Amygdala (tissue), 56 donors: ENCODE results near the gene CYBB.

Experiments used
- DNase-seq, 56 donors: peaks; one replicate each; lab custom pipeline; 2025; lab: John Stamatoyannopoulos, UW

The CYBB gene

DNA sequence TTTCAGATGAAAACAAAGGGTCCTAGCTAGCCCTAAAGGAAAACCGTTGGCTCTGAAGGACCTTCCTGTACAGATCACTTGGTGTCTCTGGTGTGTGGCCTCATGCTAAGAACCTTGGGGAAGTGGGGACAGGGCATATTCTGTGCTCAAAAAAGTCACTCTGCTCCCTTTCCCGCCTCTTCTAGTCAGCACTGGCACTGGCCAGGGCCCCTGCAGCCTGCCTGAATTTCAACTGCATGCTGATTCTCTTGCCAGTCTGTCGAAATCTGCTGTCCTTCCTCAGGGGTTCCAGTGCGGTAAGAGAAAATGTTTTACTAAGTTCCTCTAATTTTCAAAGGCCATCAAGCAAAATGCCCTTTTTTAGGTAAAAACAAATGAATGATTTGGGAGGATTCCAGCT, 3.4 kb downstream of the CYBB start:
- DNase-seq, result peak in 3 of 56 donors; percentile 0 to 2 (median 0)

- DNase-seq, result no peak
Measured at GRCh38 chrX:37785569-37785968, 5.7 kb downstream of the CYBB start.

DNA sequence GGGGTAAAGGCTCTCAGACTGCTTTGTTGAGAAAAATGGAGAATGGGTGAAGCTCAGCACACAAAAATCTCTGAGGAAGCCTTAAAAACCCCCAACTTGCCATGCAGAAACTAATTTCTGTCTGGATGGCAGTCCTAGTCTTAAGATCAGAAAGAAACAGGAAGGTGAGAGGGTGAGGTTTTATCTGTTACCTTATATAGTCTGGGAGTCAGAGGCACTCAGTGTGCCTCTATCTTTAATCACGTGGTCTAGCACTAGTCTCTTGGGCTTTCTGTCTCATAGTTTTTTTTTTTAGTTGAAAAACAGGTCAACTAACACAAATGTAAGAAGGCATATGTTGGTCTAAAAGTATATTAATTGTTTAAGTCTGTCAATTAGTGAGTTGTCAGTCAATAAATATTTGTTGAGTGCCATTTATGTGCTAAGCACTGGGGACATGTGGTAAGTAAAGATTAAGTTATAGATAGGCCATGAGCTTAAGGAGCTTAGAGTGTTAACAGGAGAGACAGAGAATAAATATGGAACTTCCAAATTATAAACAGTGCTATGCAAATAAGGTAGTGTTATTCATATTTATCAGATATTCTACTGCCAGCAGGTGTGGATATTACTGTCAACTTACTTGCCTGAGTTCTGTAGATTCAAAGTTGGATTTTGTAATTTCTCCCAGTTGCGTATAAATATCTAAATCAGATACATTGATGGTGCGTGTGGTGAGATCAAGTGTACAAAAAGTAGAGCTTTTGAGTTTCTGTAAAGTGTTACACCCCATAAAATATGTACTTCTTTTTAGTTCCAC, 7.0 kb downstream of the CYBB start:
- DNase-seq, result no peak

GRCh38 chrX:37787423-37787869, 7.6 kb downstream of the CYBB start:
- peak in 1 of 56 donors; percentile 0 for DNase-seq

DNA sequence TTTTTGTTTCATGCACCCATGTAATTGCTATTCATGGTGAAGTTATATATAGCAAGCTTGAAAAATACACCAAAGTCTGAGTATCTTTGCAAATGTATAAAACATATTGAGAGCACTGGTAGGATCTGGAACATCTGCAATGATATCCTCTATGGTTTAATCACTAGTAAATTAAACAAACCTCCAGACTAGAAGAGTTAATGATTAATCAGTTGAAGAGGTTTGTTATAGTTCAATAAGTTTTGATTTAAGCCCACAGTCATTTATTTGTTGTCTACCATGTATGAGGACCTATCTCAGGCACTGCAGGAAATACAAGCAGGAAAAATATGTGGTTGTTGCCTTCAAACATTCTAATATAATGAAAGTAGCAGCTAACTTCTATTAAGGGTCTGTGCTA, 16.5 kb downstream of the CYBB start:
- no peak for DNase-seq

GRCh38 chrX:37796805-37797204, 16.9 kb downstream of the CYBB start:
- peak in 17 of 56 donors; percentile 0 to 41 (median 3) for DNase-seq

DNA sequence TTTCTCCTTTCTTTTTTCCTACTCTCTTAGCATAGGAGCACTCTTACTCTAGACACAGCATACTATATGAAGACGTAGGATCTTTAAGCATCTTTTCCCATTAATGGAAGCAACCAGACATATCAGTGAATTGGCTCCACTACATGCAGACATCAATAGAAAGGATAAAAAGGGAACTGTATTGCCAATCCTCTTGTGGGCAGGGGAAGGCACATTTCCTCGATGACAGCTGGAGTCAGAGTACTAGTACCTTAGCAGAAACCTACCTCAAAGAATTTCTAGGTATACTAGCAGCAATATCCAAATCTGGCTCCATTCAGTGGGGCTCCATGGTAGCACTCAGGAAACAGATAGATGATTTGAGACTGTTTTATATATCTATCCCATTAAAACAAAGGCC, 20.1 kb downstream of the CYBB start:
- DNase-seq, result no peak

DNA sequence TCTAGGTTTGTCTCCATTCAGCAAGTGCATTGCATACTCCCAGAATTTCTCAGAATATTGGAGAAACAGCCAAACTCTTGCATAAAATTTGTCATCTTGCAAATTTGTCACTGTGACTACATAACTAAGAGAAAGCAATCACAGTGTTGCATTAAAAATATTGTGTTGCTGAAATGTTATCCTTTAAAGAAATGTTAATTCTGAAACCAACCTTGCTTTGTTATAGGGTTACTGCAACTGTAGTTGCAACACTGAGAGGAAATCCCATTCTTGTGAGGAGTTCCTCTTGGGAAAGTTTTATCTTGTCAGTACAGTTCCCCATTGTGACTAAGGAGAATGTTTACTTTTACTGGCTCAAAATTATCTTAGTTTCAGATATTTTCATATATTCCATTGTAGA, 20.9 kb downstream of the CYBB start:
- no peak for DNase-seq

GRCh38 chrX:37802028-37802427, 22.2 kb downstream of the CYBB start:
- no peak for DNase-seq

- DNase-seq, result no peak
Measured at GRCh38 chrX:37803057-37803456, 23.2 kb downstream of the CYBB start.

DNA sequence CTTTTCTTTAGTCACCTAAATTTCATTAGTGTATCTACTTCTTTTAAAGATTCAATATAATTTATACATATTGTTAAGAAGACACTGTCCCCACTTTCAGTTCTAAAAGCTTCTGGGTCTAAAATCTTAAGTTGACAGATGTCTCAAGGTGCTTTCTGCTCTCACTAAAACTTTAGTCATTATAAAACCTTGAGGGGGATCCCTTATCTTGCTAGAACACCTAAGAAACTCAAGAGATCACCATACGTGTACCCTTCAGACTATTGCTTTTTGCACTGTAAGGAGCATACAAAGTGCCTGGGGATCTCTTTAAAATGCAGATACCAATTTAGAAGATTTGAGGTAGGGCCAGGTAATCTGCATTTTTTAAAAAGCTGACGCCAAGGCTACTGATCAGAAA, 30.1 kb downstream of the CYBB start:
- no peak for DNase-seq

DNA sequence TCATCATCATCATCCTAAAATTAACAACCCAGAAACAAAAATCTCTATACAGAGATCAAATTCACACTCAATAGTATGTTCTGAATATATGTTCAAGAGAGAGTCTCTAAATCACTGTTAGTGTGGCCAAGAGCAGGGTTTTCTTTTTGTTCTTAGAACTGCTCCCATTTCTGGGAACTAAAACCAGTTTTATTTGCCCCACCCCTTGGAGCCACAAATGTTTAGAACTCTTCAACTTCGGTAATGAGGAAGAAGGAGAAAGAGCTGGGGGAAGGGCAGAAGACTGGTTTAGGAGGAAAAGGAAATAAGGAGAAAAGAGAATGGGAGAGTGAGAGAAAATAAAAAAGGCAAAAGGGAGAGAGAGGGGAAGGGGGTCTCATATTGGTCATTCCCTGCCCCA, 32.3 kb downstream of the CYBB start:
- no peak for DNase-seq

DNA sequence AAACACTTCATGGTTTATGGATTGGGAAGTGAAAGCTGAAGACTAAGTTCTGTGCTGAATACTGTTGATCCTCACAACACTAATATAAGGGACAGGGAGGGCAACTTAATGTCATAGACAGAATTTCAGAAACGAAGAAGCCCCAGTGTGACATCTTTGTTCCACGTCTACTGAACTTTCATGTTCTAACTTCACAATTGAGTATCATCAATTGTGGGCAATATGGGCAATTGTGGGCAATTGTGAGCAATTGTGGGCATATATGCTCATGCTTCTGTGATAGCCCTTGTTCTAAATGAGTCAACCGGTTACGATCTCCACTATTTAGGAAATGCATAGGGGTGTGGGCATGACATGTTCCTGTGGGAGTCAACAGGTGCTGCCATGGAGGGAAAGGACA, 33.7 kb downstream of the CYBB start:
- DNase-seq, result no peak

- DNase-seq, result no peak
Measured at GRCh38 chrX:37815366-37815765, 35.5 kb downstream of the CYBB start.

DNA sequence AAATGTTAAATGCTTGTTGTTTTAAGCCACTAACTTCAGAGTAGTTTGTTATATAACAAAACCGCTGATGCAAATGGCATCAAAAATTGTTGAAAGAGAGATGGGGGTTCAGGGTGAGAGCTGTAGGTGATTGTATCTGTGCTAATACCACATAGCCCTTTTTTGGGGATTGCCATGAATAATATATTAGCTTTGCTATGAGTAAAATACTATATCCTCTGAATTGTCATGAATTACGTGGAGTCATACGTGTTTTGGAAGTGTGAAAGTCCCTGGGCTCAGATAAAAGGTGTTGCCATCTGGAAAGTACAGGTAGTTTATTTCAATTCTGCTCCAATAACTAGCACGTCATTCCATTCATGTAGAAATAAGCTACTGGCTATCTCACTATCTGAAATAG, 36.9 kb downstream of the CYBB start:
- DNase-seq, result no peak

DNA sequence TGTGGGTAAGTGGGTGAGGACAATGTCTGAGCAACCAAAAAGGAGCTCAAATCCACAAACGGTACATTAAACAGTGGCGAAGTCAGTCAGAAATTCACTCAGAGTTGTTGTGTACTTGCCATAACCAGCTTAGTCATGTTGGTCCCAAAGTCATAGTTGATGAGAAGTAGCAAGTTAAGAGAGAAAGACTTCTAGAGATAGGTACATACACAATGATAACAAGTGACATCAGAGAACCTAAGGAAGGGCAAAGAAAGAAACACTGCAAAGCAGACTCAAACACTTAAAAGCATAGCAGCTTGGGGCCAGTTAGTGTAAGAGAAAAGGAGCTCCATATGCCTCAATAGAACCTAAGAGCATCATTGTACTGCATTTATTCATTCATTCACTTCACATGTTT, 37.3 kb downstream of the CYBB start:
- DNase-seq, result no peak

- no peak for DNase-seq
Measured at GRCh38 chrX:37817579-37817978, 37.7 kb downstream of the CYBB start.

GRCh38 chrX:37818031-37818430, 38.2 kb downstream of the CYBB start:
- DNase-seq, result no peak

- no peak for DNase-seq
Measured at GRCh38 chrX:37820646-37821045, 40.8 kb downstream of the CYBB start.

- no peak for DNase-seq
Measured at GRCh38 chrX:37824491-37825214, 44.8 kb downstream of the CYBB start.

GRCh38 chrX:37825215-37825842, 45.5 kb downstream of the CYBB start:
- peak in 22 of 56 donors; percentile 0 to 62 (median 1) for DNase-seq

- DNase-seq, result no peak
Measured at GRCh38 chrX:37829721-37830120, 49.9 kb downstream of the CYBB start.
